GM10266 (cell line): ENCODE data around the gene AATF.

Experiments
- DNase-seq: peaks from one replicate; pipeline ENCODE4 v3.0.0; 2012; ENCODE audit errors: extremely low spot score
- TF ChIP-seq, protein P1 (sequence below): IDR thresholded peaks from 2 replicates; pipeline ENCODE4 v1.5.1; 2012; ENCODE audit warnings: mild to moderate bottlenecking, low read depth; ENCODE audit not compliant: control insufficient read depth, insufficient read depth; ENCODE audit errors: missing control alignments

The AATF gene

DNA sequence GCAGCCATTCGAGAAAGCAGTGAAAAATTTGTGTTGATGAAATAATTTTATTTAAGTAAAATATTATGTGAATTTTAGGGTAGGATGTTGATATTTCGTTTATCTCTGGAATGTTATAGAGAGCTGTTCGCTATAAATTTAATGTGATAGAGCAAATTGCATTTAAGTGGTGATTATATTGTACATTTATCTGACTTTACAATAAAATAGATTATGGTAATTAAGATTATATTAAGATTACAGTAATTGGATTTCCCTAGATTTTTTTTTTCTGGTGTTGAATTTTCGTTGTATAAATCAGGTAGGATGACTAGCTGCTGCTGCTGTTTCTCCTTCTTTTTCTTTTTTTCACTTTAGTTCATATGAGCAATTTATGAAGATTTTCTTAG lies 71.0 kb downstream of the AATF start:
- TF ChIP-seq, protein P1, sequence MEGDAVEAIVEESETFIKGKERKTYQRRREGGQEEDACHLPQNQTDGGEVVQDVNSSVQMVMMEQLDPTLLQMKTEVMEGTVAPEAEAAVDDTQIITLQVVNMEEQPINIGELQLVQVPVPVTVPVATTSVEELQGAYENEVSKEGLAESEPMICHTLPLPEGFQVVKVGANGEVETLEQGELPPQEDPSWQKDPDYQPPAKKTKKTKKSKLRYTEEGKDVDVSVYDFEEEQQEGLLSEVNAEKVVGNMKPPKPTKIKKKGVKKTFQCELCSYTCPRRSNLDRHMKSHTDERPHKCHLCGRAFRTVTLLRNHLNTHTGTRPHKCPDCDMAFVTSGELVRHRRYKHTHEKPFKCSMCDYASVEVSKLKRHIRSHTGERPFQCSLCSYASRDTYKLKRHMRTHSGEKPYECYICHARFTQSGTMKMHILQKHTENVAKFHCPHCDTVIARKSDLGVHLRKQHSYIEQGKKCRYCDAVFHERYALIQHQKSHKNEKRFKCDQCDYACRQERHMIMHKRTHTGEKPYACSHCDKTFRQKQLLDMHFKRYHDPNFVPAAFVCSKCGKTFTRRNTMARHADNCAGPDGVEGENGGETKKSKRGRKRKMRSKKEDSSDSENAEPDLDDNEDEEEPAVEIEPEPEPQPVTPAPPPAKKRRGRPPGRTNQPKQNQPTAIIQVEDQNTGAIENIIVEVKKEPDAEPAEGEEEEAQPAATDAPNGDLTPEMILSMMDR: no peak
- DNase-seq: no peak

DNA sequence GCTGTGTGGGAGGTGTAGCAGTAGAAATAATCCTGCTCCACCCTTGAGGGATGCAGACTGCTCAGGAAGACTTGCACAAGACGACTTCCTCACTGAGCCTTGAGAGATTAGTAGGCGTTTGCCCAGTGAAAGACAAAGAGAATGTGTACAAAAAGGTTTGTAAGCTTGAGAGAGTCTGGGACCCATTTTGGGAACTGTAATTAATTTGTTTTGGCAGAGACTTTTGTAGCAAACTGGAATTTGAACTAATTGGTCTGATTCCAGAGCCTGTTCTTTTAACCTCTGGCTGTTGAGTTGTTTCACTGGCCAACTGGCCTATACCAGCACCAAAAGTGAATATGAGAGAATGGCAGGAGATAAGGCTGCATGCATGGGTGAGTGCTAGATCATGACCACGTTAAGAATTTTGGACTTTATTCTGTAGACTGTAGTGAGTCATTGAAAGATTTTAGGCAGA lies 75.5 kb downstream of the AATF start:
- DNase-seq: no peak
- TF ChIP-seq, protein P1: no peak

DNA sequence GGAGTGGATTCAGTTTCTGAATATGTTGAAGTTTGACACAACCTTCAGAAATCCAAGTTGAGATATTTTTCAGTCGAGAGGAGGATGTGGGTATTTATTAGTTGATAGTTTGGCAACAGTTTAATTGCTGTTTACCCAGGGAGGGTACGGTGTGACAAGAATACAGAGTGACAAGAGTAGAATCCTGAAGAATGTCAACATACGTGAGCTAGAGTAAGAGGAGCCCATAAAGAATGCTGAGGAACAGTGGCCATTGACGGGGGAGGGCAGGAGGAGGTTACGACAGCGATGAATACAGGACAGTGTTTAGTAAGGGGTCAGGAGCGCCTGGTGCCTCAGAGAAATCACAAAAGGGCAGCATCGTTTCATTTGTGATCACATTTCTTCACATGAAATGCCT lies 76.5 kb downstream of the AATF start:
- DNase-seq: no peak
- TF ChIP-seq, protein P1: no peak

DNA sequence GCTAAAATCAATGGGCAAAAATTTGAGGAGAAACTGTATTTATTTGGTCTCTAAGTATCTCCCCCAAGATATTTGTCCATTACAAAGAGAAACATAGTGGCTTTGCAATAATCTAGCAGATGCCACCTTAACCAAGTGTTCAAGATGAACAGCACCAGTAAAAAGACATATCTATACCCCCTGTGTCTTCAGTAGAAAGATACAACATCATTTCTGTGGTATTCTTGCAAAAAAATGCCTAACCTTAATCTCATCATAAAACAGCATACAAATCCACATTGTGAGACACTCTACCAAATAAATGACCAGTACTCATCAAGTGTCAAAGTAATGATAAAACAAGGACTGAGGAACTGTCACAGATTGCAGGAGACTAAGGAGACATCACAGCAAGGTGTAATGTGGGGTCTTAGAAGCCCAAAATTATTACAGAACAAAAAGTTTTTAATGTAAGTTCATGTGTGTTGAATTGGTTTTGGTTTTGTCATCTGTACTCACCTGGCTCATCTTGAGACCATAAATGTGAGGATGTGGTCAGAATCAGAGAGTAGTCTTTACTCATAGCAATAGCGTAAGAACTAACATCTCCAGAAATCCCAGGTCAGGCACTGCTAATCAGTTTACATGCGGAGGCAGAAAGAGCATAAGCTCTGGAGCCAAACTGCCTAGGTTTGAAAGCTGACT lies 77.2 kb downstream of the AATF start:
- TF ChIP-seq, protein P1: no peak

DNA sequence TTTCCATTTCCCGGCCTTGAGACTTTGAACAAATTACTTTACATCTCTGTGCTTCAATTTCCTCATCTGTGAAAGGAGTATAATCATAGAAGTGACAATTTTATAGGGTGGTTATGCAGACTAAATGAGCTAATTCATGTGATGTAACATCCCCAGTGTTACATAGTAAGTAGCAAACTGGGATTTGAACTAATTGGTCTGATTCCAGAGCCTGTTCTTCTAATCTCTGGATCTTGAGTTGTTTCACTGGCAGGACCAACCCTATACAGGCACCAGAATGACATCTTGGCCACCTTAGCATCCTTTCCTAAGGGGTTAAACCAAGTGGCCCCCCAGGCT lies 77.7 kb downstream of the AATF start:
- DNase-seq: no peak
- TF ChIP-seq, protein P1: no peak

More for the DNA sequence above, 77.2 kb downstream of the AATF start:
- peak; percentile 31 for DNase-seq

DNA sequence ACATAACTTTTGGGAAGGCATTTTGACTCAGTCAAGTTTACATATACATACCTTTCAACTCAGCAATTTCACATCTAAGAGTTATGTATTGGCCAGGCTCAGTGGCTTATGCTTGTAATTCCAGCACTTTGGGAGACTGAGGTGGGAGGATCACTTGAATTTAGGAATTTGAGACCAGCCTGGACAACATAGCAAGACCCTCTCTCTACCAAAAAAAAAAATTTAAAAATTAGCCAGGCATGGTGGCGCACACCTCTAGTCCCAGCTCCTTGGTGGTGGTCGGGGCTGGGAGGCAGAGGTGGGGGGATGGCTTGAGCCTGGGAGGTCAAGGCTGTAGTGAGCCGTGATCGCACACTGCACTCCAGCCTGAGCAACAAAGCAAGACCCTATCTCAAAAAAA lies 79.3 kb downstream of the AATF start:
- DNase-seq: no peak

DNA sequence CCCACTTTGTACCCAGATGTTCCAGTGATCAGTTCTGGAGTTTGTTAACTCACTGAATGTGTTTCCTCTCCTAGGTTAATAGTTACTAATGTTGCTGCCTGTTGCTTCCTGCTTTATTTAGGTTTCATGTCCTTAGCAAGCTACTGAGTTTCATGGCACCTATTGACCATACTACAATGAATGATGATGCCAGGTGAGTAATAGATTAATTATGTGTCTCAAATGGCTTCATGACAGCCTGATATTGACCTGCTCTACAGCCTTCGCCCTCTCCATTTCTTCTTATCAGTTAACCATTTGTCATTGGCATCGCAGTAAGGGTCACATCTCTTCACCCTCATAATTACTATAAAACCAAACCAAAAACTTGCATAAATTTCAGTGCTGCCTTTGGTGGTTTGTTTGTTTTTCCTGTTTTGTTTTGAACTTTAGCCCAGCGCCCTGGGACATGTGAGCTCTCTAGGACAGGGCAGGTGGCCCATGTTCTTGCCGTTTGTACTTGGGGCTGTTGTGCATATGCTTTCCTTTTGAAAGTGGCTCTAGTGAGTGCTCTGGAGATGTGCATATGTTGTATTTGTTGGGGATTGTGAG lies 82.8 kb downstream of the AATF start:
- no peak for DNase-seq
- TF ChIP-seq, protein P1: no peak

More for the DNA sequence above, 79.3 kb downstream of the AATF start:
- TF ChIP-seq, protein P1: no peak
